ENCODE results near the gene NTRK1.

Gene NTRK1

GRCh38 chr1:156883919-156884318, 23.3 kb downstream of the NTRK1 start:
- no peak for DNase-seq

GRCh38 chr1:156884560-156885184, 24.0 kb downstream of the NTRK1 start:
- no peak for DNase-seq

GRCh38 chr1:156885314-156885713, 24.6 kb downstream of the NTRK1 start:
- no peak for DNase-seq

GRCh38 chr1:156885880-156886355, 25.3 kb downstream of the NTRK1 start:
- DNase-seq, result no peak

- DNase-seq, result no peak
Observed at GRCh38 chr1:156886583-156887281, 26.1 kb downstream of the NTRK1 start.

GRCh38 chr1:156887317-156887716, 26.7 kb downstream of the NTRK1 start:
- no peak for DNase-seq

GRCh38 chr1:156887734-156888133, 27.1 kb downstream of the NTRK1 start:
- no peak for DNase-seq

- peak; percentile 46 for DNase-seq
Observed at GRCh38 chr1:156889802-156890580, 29.3 kb downstream of the NTRK1 start.

GRCh38 chr1:156892190-156893047, 31.8 kb downstream of the NTRK1 start:
- DNase-seq, result peak; percentile 20

GRCh38 chr1:156893048-156893953, 32.6 kb downstream of the NTRK1 start, which contains the start of gene PEAR1:
TSS of gene PEAR1 (plus strand) at chr1:156893718. CDS start at chr1:156903927, 10,209 bp downstream.
- DNase-seq, result no peak

GRCh38 chr1:156894001-156894400, 33.3 kb downstream of the NTRK1 start:
- no peak for DNase-seq

- DNase-seq, result no peak
Observed at GRCh38 chr1:156894711-156895454, 34.2 kb downstream of the NTRK1 start.

GRCh38 chr1:156895455-156895812, 34.8 kb downstream of the NTRK1 start:
- no peak for DNase-seq

- DNase-seq, result no peak
Observed at GRCh38 chr1:156895927-156896326, 35.3 kb downstream of the NTRK1 start.

- DNase-seq, result no peak
Observed at GRCh38 chr1:156896490-156897033, 35.9 kb downstream of the NTRK1 start.

- no peak for DNase-seq
Observed at GRCh38 chr1:156897078-156897825, 36.6 kb downstream of the NTRK1 start.

- no peak for DNase-seq
Observed at GRCh38 chr1:156898161-156898566, 37.5 kb downstream of the NTRK1 start.

GRCh38 chr1:156898971-156899664, 38.5 kb downstream of the NTRK1 start:
- DNase-seq, result no peak

Measured in NCI-H2081 treated with DMSO at 0.1 percent for 48 hours (cell line).